GM23338 (cell line): Measurements from ENCODE around the gene SEMA5A. TPM values are rescaled to one million over a fixed set of nuclear protein-coding genes. Genes with fewer than 3 reads are reported as not detected.

Experiments used
- ATAC-seq: fragments of 200-7000 bp; cut with Tn5 transposase; 3 replicates; pipeline ENCODE4 v1.9.1; 2020
- DNase-seq: peaks from one replicate; pipeline ENCODE4 v3.0.0-alpha.2; 2015; ENCODE audit warnings: low spot score
- H2AFZ ChIP-seq: fragments of 200-600 bp; sonication (generic); 2 replicates; pipeline ENCODE4 v1.8.0; 2016; ENCODE audit warnings: antibody characterized with exemption, mild to moderate bottlenecking, moderate library complexity
- H3F3A ChIP-seq: fragments of 200-600 bp; sonication (generic); replicated peaks from 2 replicates; pipeline ENCODE4 v1.8.0; 2017; ENCODE audit warnings: antibody characterized with exemption, mixed run types, low read depth
- H3K27ac ChIP-seq: fragments of 200-600 bp; sonication (generic); 2 replicates; pipeline ENCODE4 v1.6.1; 2016; ENCODE audit warnings: low read depth
- H3K27me3 ChIP-seq: fragments of 200-600 bp; sonication (generic); 2 replicates; pipeline ENCODE4 v1.8.0; 2016; ENCODE audit warnings: mild to moderate bottlenecking, mixed run types, moderate library complexity; ENCODE audit not compliant: insufficient read depth
- H3K36me3 ChIP-seq: fragments of 200-600 bp; sonication (generic); 2 replicates; pipeline ENCODE4 v1.8.0; 2016; ENCODE audit warnings: mild to moderate bottlenecking; ENCODE audit not compliant: insufficient read depth
- H3K4me1 ChIP-seq: fragments of 200-600 bp; sonication (generic); 2 replicates; pipeline ENCODE4 v1.8.0; 2016; ENCODE audit warnings: mild to moderate bottlenecking, moderate library complexity; ENCODE audit not compliant: insufficient read depth
- H3K4me2 ChIP-seq: fragments of 200-600 bp; sonication (generic); 2 replicates; pipeline ENCODE4 v1.7.1; 2017; ENCODE audit warnings: mixed run types
- H3K4me3 ChIP-seq: fragments of 200-600 bp; sonication (generic); 2 replicates; pipeline ENCODE4 v1.6.1; 2016; ENCODE audit warnings: mixed run types
- H3K79me2 ChIP-seq: fragments of 200-600 bp; sonication (generic); replicated peaks from 2 replicates; pipeline ENCODE4 v1.8.0; 2017; ENCODE audit warnings: mild to moderate bottlenecking; ENCODE audit not compliant: insufficient read depth
- H3K9me2 ChIP-seq: fragments of 200-600 bp; sonication (generic); 2 replicates; pipeline ENCODE4 v1.8.0; 2017; ENCODE audit not compliant: insufficient read depth
- H4K20me1 ChIP-seq: fragments of 200-600 bp; sonication (generic); replicated peaks from 2 replicates; pipeline ENCODE4 v1.8.0; 2017; ENCODE audit warnings: mild to moderate bottlenecking; ENCODE audit not compliant: insufficient read depth
- H3K27ac Mint-ChIP-seq: 2 replicates; pipeline ENCODE4 v1.8.0; 2020; ENCODE audit warnings: inconsistent platforms, mild to moderate bottlenecking, moderate library complexity, mixed read lengths
- H3K27me3 Mint-ChIP-seq: 3 replicates; pipeline ENCODE4 v1.8.0; 2022; ENCODE audit warnings: low read depth, mild to moderate bottlenecking, moderate library complexity, mixed read lengths, inconsistent platforms; ENCODE audit not compliant: insufficient read depth, poor library complexity
- H3K36me3 Mint-ChIP-seq: 3 replicates; pipeline ENCODE4 v1.8.0; 2021; ENCODE audit warnings: low read depth, mild to moderate bottlenecking, inconsistent platforms, moderate library complexity, mixed read lengths
- H3K4me1 Mint-ChIP-seq: 3 replicates; pipeline ENCODE4 v1.8.0; 2020; ENCODE audit warnings: mild to moderate bottlenecking, inconsistent platforms, mixed read lengths
- H3K4me3 Mint-ChIP-seq: 3 replicates; pipeline ENCODE4 v1.8.0; 2021; ENCODE audit warnings: moderate library complexity, mild to moderate bottlenecking, inconsistent platforms, mixed read lengths
- H3K9me3 Mint-ChIP-seq: 3 replicates; pipeline ENCODE4 v1.8.0; 2020; ENCODE audit warnings: moderate library complexity, mild to moderate bottlenecking, inconsistent platforms, mixed read lengths
- CREB1 ChIP-seq: fragments of 250-450 bp; sonication (Bioruptor Pico); IDR thresholded peaks from 2 replicates; pipeline ENCODE4 v1.5.0; 2020; ENCODE audit warnings: low read depth, mild to moderate bottlenecking, moderate library complexity
- EZH2 ChIP-seq: fragments of 200-600 bp; sonication (generic); IDR thresholded peaks from one replicate; pipeline ENCODE4 v1.8.0; 2017; ENCODE audit warnings: antibody characterized with exemption, mild to moderate bottlenecking, low read depth; ENCODE audit not compliant: unreplicated experiment
- EZH2phosphoT487 ChIP-seq: fragments of 200-600 bp; sonication (generic); IDR thresholded peaks from one replicate; pipeline ENCODE4 v1.8.1; 2018; ENCODE audit warnings: antibody characterized with exemption; ENCODE audit not compliant: unreplicated experiment
- JUNB ChIP-seq: IDR thresholded peaks from one replicate; pipeline ENCODE4 v1.6.1; 2016; ENCODE audit warnings: antibody characterized with exemption; ENCODE audit not compliant: unreplicated experiment
- POLR2AphosphoS5 ChIP-seq: IDR thresholded peaks from 2 replicates; pipeline ENCODE4 v1.6.1; 2016; ENCODE audit warnings: antibody characterized with exemption, low read depth
- STAT1 ChIP-seq: IDR thresholded peaks from one replicate; pipeline ENCODE4 v1.6.1; 2016; ENCODE audit warnings: antibody characterized with exemption; ENCODE audit not compliant: unreplicated experiment
- ZNF114 ChIP-seq: fragments of 250-450 bp; sonication (Bioruptor Pico); IDR thresholded peaks from 2 replicates; pipeline ENCODE4 v1.5.0; 2020; ENCODE audit warnings: mild to moderate bottlenecking, moderate library complexity
- polyA plus RNA-seq: library from polyadenylated mRNA; unstranded; fragments of >200 nt; fragmentation: Nextera tagmentation; extraction: Ambion mirVana; gene quantifications from 2 replicates; pipeline ENCODE4 v1.2.1, GENCODE V29; 2016
- total RNA-seq: library from RNA; depleted of rRNA; stranded (reverse); fragments of >200 nt; shearing (Covaris generic); gene quantifications from 2 replicates; pipeline ENCODE4 v1.2.3, GENCODE V29; 2014
- TF ChIP-seq, protein P1 (sequence below): fragments of 250-450 bp; sonication (Bioruptor Pico); IDR thresholded peaks from 2 replicates; pipeline ENCODE4 v1.5.0; 2020; ENCODE audit warnings: mild to moderate bottlenecking, moderate library complexity
- TF ChIP-seq, protein P2 (sequence below): IDR thresholded peaks from 2 replicates; pipeline ENCODE4 v1.6.1; 2016; ENCODE audit warnings: antibody characterized with exemption
- TF ChIP-seq, protein P3 (sequence below), 2 experiments: fragments of 200-600 bp in 1 of 2; sonication (generic) in 1 of 2; conservative IDR thresholded peaks; 2 replicates each; pipeline versions ENCODE4 v1.5.1 to v1.6.1; 2016 to 2017; ENCODE audit warnings: antibody characterized with exemption in 2 of 2, low read depth in 2 of 2, mild to moderate bottlenecking in 2 of 2, moderate library complexity in 1 of 2

SEMA5A gene
- total and polyA plus RNA-seq, 2 experiments from 2014 or later: 2.1 to 8.1 TPM

DNA sequence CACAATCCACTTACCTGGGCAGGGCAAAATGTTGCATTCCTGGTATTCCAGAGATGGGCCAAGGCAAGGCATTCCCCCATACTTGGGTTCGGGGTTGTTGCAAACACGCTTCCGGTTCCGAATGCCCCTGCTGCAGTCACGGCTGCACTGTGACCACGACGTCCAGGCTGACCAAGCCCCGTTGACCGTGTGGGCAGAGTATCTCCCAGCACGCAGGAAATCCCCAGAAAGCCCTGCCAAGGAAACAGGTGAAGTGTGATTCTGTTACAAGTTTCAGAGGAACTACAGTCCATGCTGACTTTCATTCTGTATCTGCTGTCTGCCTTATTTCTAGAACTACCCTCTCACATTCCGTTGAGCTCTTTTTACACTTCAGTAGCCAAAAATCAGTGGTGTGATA, 483.0 kb downstream of the SEMA5A start (continued):
- TF ChIP-seq, protein P1, sequence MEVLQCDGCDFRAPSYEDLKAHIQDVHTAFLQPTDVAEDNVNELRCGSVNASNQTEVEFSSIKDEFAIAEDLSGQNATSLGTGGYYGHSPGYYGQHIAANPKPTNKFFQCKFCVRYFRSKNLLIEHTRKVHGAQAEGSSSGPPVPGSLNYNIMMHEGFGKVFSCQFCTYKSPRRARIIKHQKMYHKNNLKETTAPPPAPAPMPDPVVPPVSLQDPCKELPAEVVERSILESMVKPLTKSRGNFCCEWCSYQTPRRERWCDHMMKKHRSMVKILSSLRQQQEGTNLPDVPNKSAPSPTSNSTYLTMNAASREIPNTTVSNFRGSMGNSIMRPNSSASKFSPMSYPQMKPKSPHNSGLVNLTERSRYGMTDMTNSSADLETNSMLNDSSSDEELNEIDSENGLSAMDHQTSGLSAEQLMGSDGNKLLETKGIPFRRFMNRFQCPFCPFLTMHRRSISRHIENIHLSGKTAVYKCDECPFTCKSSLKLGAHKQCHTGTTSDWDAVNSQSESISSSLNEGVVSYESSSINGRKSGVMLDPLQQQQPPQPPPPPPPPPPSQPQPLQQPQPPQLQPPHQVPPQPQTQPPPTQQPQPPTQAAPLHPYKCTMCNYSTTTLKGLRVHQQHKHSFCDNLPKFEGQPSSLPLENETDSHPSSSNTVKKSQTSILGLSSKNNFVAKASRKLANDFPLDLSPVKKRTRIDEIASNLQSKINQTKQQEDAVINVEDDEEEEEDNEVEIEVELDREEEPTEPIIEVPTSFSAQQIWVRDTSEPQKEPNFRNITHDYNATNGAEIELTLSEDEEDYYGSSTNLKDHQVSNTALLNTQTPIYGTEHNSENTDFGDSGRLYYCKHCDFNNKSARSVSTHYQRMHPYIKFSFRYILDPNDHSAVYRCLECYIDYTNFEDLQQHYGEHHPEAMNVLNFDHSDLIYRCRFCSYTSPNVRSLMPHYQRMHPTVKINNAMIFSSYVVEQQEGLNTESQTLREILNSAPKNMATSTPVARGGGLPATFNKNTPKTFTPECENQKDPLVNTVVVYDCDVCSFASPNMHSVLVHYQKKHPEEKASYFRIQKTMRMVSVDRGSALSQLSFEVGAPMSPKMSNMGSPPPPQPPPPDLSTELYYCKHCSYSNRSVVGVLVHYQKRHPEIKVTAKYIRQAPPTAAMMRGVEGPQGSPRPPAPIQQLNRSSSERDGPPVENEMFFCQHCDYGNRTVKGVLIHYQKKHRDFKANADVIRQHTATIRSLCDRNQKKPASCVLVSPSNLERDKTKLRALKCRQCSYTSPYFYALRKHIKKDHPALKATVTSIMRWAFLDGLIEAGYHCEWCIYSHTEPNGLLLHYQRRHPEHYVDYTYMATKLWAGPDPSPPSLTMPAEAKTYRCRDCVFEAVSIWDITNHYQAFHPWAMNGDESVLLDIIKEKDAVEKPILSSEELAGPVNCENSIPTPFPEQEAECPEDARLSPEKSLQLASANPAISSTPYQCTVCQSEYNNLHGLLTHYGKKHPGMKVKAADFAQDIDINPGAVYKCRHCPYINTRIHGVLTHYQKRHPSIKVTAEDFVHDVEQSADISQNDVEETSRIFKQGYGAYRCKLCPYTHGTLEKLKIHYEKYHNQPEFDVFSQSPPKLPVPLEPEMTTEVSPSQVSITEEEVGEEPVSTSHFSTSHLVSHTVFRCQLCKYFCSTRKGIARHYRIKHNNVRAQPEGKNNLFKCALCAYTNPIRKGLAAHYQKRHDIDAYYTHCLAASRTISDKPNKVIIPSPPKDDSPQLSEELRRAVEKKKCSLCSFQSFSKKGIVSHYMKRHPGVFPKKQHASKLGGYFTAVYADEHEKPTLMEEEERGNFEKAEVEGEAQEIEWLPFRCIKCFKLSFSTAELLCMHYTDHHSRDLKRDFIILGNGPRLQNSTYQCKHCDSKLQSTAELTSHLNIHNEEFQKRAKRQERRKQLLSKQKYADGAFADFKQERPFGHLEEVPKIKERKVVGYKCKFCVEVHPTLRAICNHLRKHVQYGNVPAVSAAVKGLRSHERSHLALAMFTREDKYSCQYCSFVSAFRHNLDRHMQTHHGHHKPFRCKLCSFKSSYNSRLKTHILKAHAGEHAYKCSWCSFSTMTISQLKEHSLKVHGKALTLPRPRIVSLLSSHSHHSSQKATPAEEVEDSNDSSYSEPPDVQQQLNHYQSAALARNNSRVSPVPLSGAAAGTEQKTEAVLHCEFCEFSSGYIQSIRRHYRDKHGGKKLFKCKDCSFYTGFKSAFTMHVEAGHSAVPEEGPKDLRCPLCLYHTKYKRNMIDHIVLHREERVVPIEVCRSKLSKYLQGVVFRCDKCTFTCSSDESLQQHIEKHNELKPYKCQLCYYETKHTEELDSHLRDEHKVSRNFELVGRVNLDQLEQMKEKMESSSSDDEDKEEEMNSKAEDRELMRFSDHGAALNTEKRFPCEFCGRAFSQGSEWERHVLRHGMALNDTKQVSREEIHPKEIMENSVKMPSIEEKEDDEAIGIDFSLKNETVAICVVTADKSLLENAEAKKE: no peak
- TF ChIP-seq JUNB: no peak
- TF ChIP-seq STAT1: no peak
- no peak for TF ChIP-seq EZH2phosphoT487

DNA sequence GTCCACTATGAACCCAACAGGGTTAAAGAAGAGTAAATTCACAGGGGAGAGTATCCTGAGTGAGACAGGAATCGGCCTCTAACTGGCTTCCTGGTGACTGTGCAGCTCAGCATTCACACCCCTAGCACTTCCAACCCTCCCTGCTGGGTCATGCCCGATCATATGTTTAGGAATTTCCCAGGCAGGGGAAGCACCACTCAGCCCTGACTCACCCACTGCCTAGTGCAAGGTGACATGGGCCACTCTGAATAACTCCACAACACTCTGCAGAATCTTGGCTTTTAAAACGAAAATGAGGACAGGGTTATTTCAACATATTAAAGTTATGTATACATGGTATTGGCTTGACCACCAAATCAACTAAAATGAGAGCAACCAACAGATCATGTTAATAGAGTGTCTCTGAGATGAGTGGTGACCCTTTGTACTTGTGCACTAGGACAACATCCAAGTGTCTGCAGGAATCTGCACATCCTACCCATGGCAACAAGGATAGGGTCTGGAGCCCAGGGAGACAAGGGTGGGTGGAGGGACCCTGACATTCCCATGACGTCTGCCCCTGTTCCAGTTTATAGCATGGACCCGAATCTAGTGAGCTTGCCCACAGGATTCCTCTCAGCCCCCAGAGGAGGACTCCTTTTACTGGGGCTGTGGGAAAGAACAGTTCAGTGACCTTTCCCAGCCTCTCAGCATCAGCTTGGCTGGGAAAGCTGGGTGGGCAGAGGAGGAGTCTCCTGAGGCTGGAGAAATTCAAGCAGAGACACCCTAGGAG, 485.8 kb downstream of the SEMA5A start:
- Mint-ChIP-seq H3K27ac (no peak overlapping the region), H3K36me3 (peaks cover 20% of the 10 kb centered on the region), H3K4me3 (no peak overlapping the region), H3K4me1 (no peaks in the 10 kb centered on the region), H3K9me3 (no peaks in the 10 kb centered on the region), H3K27me3 (no peaks in the 10 kb centered on the region)
- DNase-seq: no peak
- H3K4me2 ChIP-seq: no peak overlapping the region
- H3K4me1 ChIP-seq: no peaks in the 10 kb centered on the region
- no peak overlapping the region for H3K27ac ChIP-seq
- peaks cover 2% of the 10 kb centered on the region; the same call in 1 of the 2 replicates for H3K9me2 ChIP-seq
- no peaks in the 10 kb centered on the region for H3K27me3 ChIP-seq
- H3F3A ChIP-seq: no peaks in the 10 kb centered on the region
- H3K4me3 ChIP-seq: no peak overlapping the region
- ATAC-seq: no peak
- H3K79me2 ChIP-seq: no peaks in the 10 kb centered on the region
- H2AFZ ChIP-seq: no peak overlapping the region
- H4K20me1 ChIP-seq: no peaks in the 10 kb centered on the region
- H3K36me3 ChIP-seq: no peaks in the 10 kb centered on the region
- TF ChIP-seq POLR2AphosphoS5 (no peak), STAT1 (no peak), CREB1 (CRISPR knock-in tag) (no peak), ZNF114 (CRISPR knock-in tag) (no peak), EZH2phosphoT487 (no peak), EZH2 (no peak)
- TF ChIP-seq, protein P2, sequence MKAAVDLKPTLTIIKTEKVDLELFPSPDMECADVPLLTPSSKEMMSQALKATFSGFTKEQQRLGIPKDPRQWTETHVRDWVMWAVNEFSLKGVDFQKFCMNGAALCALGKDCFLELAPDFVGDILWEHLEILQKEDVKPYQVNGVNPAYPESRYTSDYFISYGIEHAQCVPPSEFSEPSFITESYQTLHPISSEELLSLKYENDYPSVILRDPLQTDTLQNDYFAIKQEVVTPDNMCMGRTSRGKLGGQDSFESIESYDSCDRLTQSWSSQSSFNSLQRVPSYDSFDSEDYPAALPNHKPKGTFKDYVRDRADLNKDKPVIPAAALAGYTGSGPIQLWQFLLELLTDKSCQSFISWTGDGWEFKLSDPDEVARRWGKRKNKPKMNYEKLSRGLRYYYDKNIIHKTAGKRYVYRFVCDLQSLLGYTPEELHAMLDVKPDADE: no peak
- TF ChIP-seq, protein P3, sequence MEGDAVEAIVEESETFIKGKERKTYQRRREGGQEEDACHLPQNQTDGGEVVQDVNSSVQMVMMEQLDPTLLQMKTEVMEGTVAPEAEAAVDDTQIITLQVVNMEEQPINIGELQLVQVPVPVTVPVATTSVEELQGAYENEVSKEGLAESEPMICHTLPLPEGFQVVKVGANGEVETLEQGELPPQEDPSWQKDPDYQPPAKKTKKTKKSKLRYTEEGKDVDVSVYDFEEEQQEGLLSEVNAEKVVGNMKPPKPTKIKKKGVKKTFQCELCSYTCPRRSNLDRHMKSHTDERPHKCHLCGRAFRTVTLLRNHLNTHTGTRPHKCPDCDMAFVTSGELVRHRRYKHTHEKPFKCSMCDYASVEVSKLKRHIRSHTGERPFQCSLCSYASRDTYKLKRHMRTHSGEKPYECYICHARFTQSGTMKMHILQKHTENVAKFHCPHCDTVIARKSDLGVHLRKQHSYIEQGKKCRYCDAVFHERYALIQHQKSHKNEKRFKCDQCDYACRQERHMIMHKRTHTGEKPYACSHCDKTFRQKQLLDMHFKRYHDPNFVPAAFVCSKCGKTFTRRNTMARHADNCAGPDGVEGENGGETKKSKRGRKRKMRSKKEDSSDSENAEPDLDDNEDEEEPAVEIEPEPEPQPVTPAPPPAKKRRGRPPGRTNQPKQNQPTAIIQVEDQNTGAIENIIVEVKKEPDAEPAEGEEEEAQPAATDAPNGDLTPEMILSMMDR (conservative IDR thresholded peaks at IDR 0.05; ENCODE audit: low read depth in 2 of 2): no peak
